GM06990 (cell line): ENCODE measurements around the gene CPT1C.

Experiments
- DNase-seq: peaks from one replicate; pipeline ENCODE4 v3.0.0-alpha.2; 2011; ENCODE audit not compliant: insufficient read length; ENCODE audit errors: extremely low read depth
- H3K27me3 ChIP-seq: replicated peaks from 2 replicates; pipeline ENCODE4 v1.6.0; 2011; ENCODE audit warnings: low read length; ENCODE audit not compliant: control insufficient read depth, insufficient read depth
- H3K36me3 ChIP-seq: 2 replicates; pipeline ENCODE4 v1.5.1; 2011; ENCODE audit warnings: low read length; ENCODE audit not compliant: control insufficient read depth, insufficient read depth
- H3K4me3 ChIP-seq: replicated peaks from 2 replicates; pipeline ENCODE4 v1.5.1; 2011; ENCODE audit warnings: low read depth, mild to moderate bottlenecking, control low read depth, low read length
- CTCF ChIP-seq: IDR thresholded peaks from 2 replicates; pipeline ENCODE4 v1.5.1; 2011; ENCODE audit warnings: low read length, control low read depth, mild to moderate bottlenecking, inconsistent platforms; ENCODE audit not compliant: insufficient read depth, poor library complexity, severe bottlenecking

CPT1C gene

DNA sequence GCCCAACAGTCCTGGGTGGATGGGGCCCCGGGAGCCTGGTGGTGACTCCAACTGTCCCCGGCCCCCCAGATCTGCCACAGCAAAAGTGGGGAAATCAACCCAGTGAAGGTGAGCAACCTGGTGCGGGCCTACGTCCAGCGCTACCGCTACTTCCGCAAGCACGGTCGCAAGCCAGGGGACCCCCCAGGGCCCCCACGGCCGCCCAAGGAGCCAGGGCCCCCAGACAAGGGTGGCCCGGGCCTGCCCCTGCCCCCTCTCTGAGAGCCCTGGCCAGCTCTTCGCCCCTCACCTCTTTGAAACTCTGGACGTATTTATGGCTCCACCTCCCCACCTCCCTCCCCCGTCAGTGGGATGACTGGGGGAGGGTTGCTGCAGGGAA lies 32.8 kb upstream of the CPT1C start:
- DNase-seq: no peak
- Histone ChIP-seq H3K36me3 (peaks cover 67% of the 10 kb centered on the region), H3K27me3 (no peaks in the 10 kb centered on the region), H3K4me3 (no peak overlapping the region)
- no peak for TF ChIP-seq CTCF

DNA sequence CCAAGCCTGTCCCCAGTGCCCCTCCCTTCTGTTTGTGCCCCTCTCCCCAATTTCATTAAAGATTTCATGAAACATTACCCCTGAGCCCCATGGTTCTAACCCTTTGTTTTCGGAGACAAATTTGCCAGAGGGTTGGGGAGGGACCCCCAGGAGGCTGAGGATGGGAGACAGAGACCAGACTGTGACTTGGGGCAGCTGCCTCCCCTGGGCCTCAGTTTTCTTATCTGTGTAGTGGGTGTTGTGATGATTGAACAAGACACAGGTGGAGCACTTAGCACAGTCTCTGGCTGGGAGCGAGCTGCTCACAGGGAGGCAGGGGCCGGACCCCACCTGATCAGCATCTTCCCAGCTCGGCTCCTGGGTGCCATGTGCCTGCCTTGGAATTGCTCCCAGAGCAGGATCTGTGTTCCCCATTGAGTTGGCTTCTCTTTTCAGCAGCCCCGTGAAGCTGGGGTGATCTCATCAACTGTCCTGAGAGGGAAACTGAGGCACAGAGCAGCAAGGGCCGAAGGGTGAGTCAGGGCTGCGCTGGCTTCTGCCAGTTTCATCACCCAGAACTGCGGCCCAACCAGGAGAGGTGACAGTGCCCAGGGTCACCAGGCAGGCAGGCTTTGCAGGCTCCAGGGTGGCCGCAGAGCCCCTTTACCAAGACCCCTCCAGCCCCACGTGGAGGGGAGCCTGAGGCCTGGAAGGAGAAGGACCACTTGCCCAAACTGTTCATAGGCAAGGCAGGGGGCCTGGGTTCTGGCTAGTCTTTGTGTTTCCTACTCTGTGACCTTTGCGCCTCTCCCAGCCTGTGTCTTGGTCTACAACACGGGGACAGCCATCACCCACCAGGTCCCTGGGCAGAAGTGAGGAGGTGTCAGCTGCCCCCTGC lies 32.1 kb upstream of the CPT1C start:
- Histone ChIP-seq H3K36me3 (peaks cover 67% of the 10 kb centered on the region), H3K4me3 (no peak overlapping the region), H3K27me3 (no peaks in the 10 kb centered on the region)
- no peak for TF ChIP-seq CTCF
- no peak for DNase-seq

DNA sequence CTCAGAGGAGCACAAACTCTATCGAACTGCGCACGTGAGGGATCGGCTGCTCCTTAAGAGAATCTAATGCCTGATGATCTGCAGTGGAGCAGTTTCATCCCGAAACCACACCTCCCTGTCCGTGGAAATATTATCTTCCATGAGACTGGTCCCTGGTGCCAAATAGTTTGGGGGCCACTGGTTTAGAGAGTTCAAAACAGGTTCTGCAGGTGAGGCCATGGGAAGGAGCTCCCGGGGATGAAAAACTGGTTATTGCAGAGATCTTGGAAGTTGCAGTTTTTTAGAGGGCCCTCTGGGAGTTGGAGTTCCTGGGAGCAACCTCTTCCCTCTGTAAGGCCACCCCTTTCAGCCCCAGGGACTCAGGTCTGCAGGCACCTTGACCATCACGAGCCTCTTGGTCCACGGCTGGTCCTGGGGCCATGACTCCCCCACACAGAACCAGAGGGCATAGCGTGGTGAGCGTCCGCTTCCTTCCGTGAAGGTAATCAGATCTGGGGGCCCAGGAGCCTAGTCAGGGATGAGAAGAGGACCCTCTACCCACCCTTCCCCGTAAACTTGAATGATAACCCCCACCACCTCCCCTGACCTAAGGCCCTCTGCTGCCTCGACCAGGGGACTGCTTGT lies 30.5 kb upstream of the CPT1C start:
- no peak for TF ChIP-seq CTCF
- no peak for DNase-seq
- Histone ChIP-seq H3K36me3 (peaks cover 59% of the 10 kb centered on the region), H3K27me3 (no peaks in the 10 kb centered on the region), H3K4me3 (no peak overlapping the region)

DNA sequence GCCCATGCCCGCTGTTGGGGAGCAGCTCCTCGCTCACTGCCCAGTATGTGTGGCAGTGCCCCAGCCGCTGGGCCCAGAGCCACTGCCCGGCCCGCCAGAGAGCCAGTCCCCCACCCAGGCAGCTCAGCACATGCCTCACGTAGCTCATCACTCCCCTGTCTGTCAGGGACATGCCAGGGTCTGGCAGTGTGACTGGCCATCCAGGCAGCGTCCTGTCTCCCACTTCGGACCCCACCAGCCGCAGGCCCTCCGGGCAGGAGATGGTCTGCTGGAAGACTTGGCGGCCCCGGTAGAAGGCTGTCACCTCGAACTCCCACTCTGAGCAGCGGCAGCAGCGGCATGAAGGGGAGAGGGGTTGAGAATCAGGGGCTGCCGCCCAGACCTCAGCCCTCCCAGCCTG lies 28.9 kb upstream of the CPT1C start:
- Histone ChIP-seq H3K4me3 (no peak overlapping the region), H3K27me3 (no peaks in the 10 kb centered on the region), H3K36me3 (peaks cover 51% of the 10 kb centered on the region)
- no peak for TF ChIP-seq CTCF
- DNase-seq: no peak

GRCh38 chr19:49663224-49663623 lies 27.7 kb upstream of the CPT1C start:
- no peak for TF ChIP-seq CTCF
- no peaks in the 10 kb centered on the region for H3K27me3 ChIP-seq
- H3K4me3 ChIP-seq: peak overlapping the region; percentile 25
- DNase-seq: no peak
- peaks cover 43% of the 10 kb centered on the region for H3K36me3 ChIP-seq
